GM18517 (cell line): ENCODE results near the gene KRTAP10-5.
"Not testable (repeated sequence)": the region's sequence is repeated elsewhere in the genome, so short reads cannot be mapped to it uniquely, and the experiment has no call there.

ENCODE experiments used
- ATAC-seq: cut with Tn5 transposase; IDR thresholded peaks from one replicate; pipeline ENCODE4 v1.9.1; 2021; ENCODE audit warnings: mild to moderate bottlenecking, moderate library complexity; ENCODE audit not compliant: unreplicated experiment

Gene KRTAP10-5

DNA sequence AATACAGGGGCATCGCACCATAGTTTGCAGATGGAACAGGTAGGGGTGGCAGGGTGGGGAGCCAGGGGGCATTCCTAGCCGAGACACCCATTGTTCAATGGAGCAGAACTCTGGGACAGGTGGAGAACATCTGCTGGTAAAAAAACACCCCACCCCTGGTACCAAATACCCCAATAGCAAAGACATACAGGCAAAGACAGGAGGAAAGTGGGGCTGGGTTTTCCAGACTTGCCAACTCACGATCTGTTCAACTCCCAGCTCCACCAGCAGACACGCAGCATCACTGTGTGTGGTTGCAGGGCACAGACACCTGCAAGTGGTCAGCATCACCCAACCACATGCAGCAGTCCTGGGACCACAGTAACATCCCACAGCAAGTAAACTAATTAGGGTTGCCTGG, 31.1 kb upstream of the KRTAP10-5 start:
- no peak for ATAC-seq

- not testable (repeated sequence) for ATAC-seq
Observed at GRCh38 chr21:44610157-44610843, 29.9 kb upstream of the KRTAP10-5 start.

GRCh38 chr21:44609193-44609592, 28.8 kb upstream of the KRTAP10-5 start:
- ATAC-seq = no peak

GRCh38 chr21:44606495-44606894, 26.1 kb upstream of the KRTAP10-5 start:
- no peak for ATAC-seq

- ATAC-seq = no peak
Observed at GRCh38 chr21:44603911-44604310, 23.5 kb upstream of the KRTAP10-5 start.

DNA sequence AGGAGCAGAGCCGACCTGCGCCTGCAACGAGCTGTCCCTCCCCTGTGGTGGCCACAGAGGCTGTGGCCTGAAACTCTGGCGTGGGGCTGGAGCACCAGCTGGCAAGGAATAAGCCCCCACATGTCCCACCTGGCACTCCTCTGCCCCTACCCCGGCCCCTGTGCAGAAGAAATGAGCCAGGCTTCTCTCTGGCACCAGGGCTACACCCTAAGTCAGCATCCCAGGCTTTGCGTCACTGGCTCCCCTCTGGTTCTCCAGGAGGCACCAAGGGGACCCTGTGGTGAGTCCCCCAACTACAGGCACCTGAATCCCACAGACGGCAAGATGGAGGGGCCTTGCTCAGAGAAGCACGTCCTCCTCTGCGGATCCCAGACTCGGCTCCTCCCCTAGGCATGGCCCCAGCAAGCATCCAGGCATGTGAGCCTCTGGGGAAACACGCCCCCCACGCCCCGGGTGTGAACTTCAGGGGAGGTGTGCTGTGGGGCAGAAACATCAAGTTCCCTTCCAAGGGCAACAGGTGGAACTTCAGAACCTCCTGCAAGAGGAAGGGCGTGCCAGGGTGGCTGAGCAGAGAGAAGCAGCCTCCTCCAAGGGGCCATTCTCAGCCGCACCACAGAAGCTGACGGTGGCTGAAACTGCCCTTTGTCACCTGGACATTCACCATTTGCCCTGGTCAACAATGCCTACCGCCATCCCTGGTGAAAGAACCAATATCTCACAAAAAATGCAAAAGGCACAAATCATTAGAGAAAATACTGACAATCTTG, 22.9 kb upstream of the KRTAP10-5 start:
- ATAC-seq = no peak

DNA sequence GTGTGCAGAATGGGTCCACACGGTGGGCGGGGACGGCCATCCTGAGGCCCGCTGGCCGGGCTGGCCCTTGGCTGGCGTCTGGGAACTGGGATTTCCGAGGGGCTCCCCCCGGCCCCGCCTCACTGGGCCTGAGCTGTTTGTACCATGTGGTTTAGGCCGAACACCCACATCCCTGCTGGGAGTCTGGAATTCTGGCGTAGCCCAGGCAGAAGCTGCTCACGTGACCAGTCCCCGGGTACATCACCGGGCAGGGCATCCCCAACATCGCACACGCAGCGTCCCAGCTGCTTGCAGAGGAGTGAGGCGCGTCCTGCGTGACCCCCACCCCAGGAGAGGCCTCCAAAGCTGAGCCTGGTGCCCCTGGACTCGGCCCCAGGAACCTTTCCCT, 22.1 kb upstream of the KRTAP10-5 start:
- ATAC-seq = no peak

DNA sequence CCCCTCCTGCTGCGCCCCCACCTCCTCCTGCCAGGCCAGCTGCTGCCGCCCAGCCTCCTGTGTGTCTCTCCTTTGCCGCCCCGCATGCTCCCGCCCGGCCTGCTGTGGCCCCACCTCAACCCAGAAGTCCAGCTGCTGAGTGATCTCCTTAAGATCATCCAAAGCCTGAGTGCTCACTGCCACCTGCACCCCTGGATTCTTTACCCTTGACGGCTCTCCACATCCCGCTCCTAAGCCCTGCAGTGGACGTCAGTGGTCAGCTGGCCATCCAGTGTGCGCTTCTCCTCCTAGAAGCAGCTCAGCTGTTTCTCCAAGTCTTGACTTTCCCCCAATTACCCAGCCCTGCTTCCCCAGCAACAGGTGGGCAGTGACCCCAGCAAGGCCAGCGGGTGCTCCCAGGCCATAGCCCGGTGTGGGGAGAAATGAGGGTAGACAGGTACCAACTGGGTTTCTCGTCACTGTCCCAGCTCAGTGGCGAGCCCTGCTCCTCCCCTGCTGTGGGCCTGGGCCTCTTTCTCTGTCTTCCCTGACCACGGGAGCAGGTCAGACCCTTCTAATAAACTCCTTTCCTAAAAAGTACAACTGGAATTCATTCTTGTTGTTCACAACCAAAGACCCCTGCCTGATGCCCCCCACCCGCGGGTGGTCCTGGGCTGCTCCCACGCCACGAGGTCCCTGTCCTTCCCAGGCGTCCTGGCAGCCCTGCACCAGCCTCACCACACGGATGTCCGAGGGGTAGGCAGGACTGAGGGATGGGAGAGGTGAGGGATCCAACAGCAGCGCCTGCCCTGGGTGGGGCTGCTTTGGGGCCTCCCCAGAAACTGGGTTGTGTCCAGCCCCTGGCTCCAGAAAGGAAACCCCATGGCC, 21.4 kb upstream of the KRTAP10-5 start:
- ATAC-seq = no peak

GRCh38 chr21:44601091-44601490, 20.7 kb upstream of the KRTAP10-5 start:
- not testable (repeated sequence) for ATAC-seq

DNA sequence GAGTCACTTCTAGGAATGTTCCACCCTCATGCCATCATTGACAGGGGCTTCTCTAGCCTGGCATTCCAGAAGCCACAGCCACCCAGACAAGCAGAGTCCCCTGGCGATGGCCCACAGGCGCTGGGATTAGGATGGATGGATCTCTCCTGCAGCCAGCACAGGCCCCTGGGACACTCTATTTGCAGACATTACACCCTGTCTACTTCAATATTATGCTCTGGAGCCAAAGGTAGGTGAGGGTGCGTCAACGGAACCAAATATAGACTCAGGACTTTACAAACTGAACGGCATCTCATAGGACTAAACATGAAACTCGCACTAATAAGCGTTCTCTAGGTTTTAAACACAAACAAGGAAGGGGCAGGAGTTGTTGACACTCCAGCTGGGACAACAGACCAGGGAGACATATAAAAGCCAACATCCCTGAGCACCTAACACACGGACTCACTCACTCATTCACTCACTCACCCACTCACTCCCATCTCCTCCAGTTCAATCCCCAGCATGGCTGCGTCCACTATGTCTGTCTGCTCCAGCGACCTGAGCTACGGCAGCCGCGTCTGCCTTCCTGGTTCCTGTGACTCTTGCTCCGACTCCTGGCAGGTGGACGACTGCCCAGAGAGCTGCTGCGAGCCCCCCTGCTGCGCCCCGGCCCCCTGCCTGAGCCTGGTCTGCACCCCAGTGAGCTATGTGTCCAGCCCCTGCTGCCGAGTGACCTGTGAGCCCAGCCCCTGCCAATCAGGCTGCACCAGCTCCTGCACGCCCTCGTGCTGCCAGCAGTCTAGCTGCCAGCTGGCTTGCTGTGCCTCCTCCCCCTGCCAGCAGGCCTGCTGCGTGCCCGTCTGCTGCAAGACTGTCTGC, 19.9 kb upstream of the KRTAP10-5 start, which contains the start of gene KRTAP10-7:
TSS of gene KRTAP10-7 (plus strand) at position 480 of the 861 bp plus-strand sequence. CDS start at position 505, 25 bp downstream.
- not testable (repeated sequence) for ATAC-seq

GRCh38 chr21:44599264-44600029, 19.0 kb upstream of the KRTAP10-5 start:
- no peak for ATAC-seq

DNA sequence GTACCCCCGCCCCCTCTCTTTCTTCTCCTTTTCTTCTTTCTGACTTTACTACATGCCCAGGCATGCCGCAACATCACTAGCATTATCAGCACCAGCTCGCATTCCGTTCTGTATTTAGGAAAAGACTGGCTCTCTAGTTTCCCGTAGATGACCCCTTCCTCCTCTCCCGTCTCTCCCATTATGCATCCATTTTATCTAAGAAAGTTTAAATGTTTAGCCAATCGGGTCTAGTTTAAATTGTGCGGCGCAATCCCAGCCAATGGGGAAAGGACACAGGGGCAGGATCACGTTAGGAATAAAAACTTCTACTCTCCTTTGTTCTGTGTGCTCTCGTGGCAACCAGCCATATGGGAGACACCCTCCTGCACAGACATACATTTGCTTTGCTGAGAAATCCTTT, 17.7 kb upstream of the KRTAP10-5 start:
- no peak for ATAC-seq

GRCh38 chr21:44596068-44596725, 15.8 kb upstream of the KRTAP10-5 start:
- no peak for ATAC-seq

DNA sequence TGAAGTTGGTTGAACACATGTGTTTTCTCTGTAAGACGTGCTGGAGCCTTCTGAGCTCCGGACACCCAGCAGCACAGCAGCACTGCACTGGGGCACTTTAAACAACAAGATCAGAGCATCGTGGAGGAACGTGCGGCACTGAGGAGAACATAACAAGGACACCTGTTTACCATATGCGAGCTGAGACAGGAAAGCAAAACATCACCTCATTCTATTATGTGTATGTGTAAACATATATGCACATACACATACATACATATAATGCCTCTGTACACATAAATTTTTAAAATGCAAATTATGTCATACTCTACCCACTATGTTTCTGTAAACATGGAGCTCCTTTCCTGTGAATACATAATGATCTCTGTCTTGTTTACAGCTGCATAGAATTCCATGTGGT, 15.1 kb upstream of the KRTAP10-5 start:
- no peak for ATAC-seq

GRCh38 chr21:44594406-44594916, 14.1 kb upstream of the KRTAP10-5 start:
- ATAC-seq = no peak

DNA sequence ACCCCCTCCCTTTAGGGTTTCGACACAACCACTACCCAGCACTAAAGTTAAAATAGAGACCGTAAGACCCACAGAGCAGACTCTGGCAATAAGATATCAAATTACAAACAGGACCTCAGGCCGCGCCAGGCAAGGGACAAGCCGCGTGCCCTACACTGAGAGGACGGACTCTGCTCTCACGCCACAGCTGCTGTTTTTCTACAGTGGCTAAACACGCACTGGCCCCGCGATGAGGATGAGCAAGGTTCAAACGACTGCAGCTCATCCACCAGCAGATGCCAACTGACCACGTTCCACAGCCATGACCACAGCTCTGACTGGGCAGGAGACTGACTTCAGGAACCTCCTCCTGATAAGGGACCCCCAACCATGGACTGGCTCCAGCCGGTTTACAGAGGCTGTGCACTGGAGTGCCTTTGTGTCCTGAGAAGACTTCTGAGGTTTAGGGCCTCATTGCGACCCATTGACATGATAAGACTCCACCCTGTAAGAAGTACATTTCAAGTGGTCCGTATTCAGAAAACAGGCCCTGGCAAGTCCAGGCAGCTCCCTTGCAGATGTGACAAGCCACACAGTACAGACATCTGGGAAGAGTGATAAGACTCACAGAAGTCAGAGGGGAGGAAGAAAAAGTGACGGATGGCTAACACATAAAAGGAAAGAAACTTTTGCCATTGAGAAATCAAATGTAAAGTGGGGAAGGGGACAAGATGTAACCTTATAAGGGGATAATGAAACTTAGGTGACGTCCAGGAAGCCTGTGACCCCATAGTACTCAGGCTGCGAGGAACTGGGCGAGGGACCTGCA, 13.4 kb upstream of the KRTAP10-5 start:
- ATAC-seq = no peak

DNA sequence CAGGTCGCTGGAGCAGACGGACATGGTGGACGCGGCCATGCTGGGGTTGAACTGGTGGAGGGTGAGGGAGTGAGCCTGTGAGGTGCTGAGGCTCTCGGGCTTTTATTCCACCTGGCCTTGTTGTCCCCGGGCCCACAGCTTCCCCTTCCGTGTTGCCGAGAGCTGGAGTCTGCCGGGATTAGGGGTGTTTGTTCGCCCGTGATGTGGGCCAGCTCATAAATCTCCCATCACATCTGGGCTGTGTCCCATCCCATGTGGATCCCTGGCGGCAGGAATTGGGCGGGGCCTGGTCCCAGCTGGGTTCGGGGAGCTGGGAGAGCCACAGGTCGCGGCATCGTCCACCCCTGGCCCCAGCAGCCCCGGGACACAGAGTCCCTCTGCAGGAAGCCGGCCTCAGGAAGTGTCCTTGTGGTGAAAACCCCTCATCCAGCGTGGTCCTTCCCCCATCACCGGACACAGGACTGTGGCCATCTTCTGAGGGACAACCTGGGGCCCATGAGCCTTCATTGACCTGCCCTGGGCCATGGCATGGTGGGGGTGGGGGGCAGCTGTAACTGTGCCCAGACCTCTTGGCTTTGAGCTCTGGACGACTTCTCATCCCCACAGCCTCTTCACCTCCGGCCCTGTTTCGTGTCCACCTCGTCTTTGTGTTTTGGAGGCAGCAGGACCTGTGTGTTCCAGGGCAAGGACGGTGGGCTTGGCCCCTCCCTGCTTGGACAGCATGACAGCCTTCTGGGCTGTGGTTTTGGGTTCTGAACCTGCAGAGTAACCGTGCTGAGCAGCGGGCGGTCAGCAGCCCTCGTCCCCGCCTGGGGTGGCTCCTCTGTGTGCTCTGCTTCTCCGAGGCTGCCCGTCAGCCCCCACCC, 12.3 kb upstream of the KRTAP10-5 start, which contains the start of gene KRTAP10-6:
TSS of gene KRTAP10-6 (minus strand) at position 60 of the 866 bp plus-strand sequence. CDS start at position 39, 21 bp downstream.
- ATAC-seq = no peak
